ENCODE data around the gene ATXN3L. TPM values are rescaled to one million over a fixed set of nuclear protein-coding genes. Genes with fewer than 3 reads are reported as not detected.

The ATXN3L gene
- total RNA-seq = not detected

DNA sequence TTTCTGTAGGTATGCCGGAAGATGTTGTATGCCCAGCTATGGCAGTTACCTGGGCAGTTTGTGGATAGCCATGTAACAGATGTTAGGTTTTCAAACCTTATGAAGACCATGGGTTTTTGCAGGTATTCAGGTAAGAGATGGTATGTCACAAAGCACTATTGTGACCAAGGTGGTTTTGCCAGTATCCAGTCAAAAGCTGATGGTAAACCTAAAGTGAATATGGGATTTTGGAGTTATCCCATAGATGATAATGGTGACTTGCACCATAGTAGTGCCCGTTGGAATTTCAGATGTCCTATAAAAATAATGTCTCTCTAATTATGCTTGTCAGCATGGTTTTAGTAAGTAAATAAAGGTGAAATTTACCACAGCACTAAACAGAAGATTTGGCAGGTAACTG is at the start of gene ATXN3L:
TSS of gene ATXN3L (minus strand) at position 101 of the 400 bp plus-strand sequence. CDS start 119 bp downstream, outside the sequence.
- no peaks in the 10 kb centered on the region for H3K9me3 ChIP-seq
- intact Hi-C loops (cut with DNase I; ENCODE audit: low total_unique reads) = no loop called here
- TF ChIP-seq POLR2A (IDR thresholded peaks at IDR 0.05) = no peak
- TF ChIP-seq, protein P1, sequence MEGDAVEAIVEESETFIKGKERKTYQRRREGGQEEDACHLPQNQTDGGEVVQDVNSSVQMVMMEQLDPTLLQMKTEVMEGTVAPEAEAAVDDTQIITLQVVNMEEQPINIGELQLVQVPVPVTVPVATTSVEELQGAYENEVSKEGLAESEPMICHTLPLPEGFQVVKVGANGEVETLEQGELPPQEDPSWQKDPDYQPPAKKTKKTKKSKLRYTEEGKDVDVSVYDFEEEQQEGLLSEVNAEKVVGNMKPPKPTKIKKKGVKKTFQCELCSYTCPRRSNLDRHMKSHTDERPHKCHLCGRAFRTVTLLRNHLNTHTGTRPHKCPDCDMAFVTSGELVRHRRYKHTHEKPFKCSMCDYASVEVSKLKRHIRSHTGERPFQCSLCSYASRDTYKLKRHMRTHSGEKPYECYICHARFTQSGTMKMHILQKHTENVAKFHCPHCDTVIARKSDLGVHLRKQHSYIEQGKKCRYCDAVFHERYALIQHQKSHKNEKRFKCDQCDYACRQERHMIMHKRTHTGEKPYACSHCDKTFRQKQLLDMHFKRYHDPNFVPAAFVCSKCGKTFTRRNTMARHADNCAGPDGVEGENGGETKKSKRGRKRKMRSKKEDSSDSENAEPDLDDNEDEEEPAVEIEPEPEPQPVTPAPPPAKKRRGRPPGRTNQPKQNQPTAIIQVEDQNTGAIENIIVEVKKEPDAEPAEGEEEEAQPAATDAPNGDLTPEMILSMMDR (IDR thresholded peaks at IDR 0.05 in 4 of 5, conservative IDR thresholded peaks at IDR 0.05 in 1 of 5) = no peak
- H3K4me1 ChIP-seq = no peaks in the 10 kb centered on the region
- no peaks in the 10 kb centered on the region for H3K36me3 ChIP-seq
- H3K27me3 ChIP-seq = no peaks in the 10 kb centered on the region
- no peak within 1 kb of the TSS for H3K27ac ChIP-seq
- DNase-seq (no peak), ATAC-seq (no peak)
- in situ Hi-C loops (cut with MboI; ENCODE audit: low sequenced_read_pairs in 4 of 4) = no loop called here
- H3K4me3 ChIP-seq = no peak within 1 kb of the TSS

DNA sequence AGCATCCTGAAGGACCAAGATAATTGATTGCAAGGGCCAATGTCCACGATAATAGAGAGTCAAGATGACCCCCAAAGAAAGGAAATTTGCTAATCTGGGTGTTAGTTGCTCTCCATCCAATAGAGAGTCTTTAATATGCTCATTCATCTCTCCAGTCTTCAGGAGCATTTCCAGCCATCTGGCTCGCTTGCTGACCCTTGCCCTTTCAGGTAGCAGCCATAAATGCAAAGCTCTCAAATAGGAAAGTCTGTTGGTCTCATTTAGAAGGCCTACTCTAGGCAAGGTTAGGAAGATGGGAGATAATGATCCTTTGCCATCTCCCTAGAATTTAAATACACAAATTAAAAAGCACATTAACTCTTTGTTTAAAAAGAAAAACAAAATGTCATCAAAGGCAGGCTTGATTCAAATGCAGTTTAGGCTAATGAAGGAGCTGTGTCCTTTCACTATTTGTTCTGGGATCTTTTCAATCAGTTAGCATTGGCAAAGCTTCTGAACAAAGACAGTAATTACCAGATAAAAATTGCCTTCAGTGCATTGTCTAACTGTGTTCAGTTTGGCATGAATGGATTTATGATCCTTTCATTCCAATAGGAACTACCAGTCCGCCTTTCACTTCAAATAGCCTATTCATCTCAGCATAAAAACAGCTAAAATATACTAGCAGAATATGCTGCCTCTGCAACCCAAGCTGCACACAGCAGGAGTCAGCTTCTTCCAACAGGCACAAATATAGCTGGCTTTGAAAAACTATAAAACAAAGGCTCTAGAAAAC is 49.6 kb upstream of the ATXN3L start:
- Histone ChIP-seq H3K4me1 (no peaks in the 10 kb centered on the region), H3K9me3 (no peaks in the 10 kb centered on the region), H3K27ac (no peak overlapping the region), H3K4me3 (no peak overlapping the region), H3K36me3 (no peaks in the 10 kb centered on the region), H3K27me3 (no peaks in the 10 kb centered on the region)
- in situ Hi-C loops (cut with MboI; ENCODE audit: low sequenced_read_pairs in 4 of 4) = no loop called here
- intact Hi-C loops (cut with DNase I; ENCODE audit: low total_unique reads) = no loop called here
- ATAC-seq = no peak
- DNase-seq = no peak
- TF ChIP-seq, protein P1 (IDR thresholded peaks at IDR 0.05 in 4 of 5, conservative IDR thresholded peaks at IDR 0.05 in 1 of 5) = no peak
- TF ChIP-seq POLR2A (IDR thresholded peaks at IDR 0.05) = no peak

DNA sequence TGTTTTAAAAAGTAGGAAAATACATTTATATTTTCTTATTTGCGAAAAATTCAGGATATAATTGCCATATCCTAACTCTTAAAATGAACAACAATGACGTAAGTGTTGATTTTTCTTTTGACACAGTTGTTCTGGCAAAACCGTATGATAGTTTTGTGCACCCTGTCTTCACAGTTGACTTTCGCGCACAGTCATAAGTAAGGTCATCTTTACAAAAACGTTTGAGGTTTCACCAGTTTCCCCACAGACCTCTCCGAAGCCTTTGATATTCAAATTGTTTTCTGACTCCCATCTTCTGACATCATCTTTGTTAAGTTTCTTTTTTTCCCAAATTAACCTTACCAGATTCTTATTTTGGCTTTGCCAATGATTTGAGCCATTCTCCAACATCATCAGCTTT is 48.1 kb upstream of the ATXN3L start:
- DNase-seq (no peak), ATAC-seq (no peak)
- Histone ChIP-seq H3K9me3 (no peaks in the 10 kb centered on the region), H3K27ac (no peak overlapping the region), H3K4me3 (no peak overlapping the region), H3K36me3 (no peaks in the 10 kb centered on the region), H3K27me3 (no peaks in the 10 kb centered on the region), H3K4me1 (no peaks in the 10 kb centered on the region)
- in situ Hi-C loops (cut with MboI; ENCODE audit: low sequenced_read_pairs in 4 of 4) = no loop called here
- no peak for TF ChIP-seq POLR2A (IDR thresholded peaks at IDR 0.05)
- TF ChIP-seq, protein P1 (IDR thresholded peaks at IDR 0.05 in 4 of 5, conservative IDR thresholded peaks at IDR 0.05 in 1 of 5) = no peak
- intact Hi-C loops (cut with DNase I; ENCODE audit: low total_unique reads) = no loop called here

DNA sequence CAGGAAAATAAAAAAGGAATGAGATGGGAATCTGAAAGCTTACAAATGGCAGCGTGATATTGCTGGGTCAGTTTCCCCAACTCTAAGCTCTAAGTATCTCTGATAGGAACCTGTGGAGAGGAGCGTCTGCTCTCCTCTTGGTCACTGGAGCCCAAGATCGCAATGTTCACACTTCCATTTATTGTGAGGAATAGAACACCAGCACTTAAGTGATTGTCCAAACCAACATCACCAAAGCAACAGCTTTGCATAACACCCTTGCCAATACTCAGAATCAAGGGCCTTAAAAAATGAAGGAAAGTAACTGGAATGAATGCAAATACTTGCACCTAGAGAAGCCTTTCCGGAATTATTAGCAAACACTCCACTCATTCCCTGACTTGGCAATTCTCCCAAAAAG is 46.8 kb upstream of the ATXN3L start:
- no peaks in the 10 kb centered on the region for H3K4me1 ChIP-seq
- H3K36me3 ChIP-seq = no peaks in the 10 kb centered on the region
- TF ChIP-seq POLR2A (IDR thresholded peaks at IDR 0.05) = no peak
- TF ChIP-seq, protein P1 (IDR thresholded peaks at IDR 0.05 in 4 of 5, conservative IDR thresholded peaks at IDR 0.05 in 1 of 5) = no peak
- H3K27me3 ChIP-seq = no peaks in the 10 kb centered on the region
- in situ Hi-C loops (cut with MboI; ENCODE audit: low sequenced_read_pairs in 4 of 4) = no loop called here
- no peak overlapping the region for H3K27ac ChIP-seq
- H3K9me3 ChIP-seq = no peaks in the 10 kb centered on the region
- ATAC-seq (no peak), DNase-seq (no peak)
- no peak overlapping the region for H3K4me3 ChIP-seq
- intact Hi-C loops (cut with DNase I; ENCODE audit: low total_unique reads) = no loop called here

All from gastrocnemius medialis (tissue), 4 donors.